Stimulated activated CD4-positive, alpha-beta T cell treated with anti-CD3 and anti-CD28 coated beads, Interleukin-15, amount 100 ng/mL, for 48 hours (primary cell): ENCODE results near the gene TPD52L2.
"Not testable (repeated sequence)": the region's sequence is repeated elsewhere in the genome, so short reads cannot be mapped to it uniquely, and the experiment has no call there.

Experiments used
- DNase-seq, 2 donors: peaks; one replicate each; pipeline ENCODE4 v3.0.0-alpha.2; 2020; ENCODE audit warnings: low read depth in 2 of 2

TPD52L2 gene

GRCh38 chr20:63878899-63879663 lies 14.0 kb downstream of the TPD52L2 start:
- DNase-seq, result no peak

- DNase-seq, result not testable (repeated sequence)
Observed at GRCh38 chr20:63880901-63881300, 15.8 kb downstream of the TPD52L2 start.

- no peak for DNase-seq
Observed at GRCh38 chr20:63881451-63882226, 16.6 kb downstream of the TPD52L2 start.

GRCh38 chr20:63882257-63883200 lies 17.5 kb downstream of the TPD52L2 start:
- no peak for DNase-seq

DNA sequence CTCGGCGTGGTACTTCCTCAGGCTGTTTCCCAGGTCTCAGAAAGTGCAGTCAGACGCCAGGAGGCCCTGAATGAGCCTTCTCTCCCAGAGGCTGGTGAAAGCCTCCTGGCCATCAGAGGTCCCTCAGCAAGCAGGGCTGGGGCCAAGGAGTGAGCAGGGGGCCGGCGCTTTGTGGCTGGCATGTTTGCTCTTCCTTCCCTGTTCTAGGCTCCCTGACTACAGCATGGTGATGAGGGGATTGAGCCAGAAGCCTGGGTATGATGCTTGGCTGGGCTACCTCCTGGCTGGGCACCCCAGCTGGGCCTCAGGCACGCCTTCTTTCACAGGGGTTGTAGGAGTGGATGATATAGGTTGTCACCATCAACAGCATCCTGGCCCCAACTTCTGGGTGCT lies 18.1 kb downstream of the TPD52L2 start:
- DNase-seq, result no peak

GRCh38 chr20:63884506-63885263 lies 19.6 kb downstream of the TPD52L2 start:
- no peak for DNase-seq

DNA sequence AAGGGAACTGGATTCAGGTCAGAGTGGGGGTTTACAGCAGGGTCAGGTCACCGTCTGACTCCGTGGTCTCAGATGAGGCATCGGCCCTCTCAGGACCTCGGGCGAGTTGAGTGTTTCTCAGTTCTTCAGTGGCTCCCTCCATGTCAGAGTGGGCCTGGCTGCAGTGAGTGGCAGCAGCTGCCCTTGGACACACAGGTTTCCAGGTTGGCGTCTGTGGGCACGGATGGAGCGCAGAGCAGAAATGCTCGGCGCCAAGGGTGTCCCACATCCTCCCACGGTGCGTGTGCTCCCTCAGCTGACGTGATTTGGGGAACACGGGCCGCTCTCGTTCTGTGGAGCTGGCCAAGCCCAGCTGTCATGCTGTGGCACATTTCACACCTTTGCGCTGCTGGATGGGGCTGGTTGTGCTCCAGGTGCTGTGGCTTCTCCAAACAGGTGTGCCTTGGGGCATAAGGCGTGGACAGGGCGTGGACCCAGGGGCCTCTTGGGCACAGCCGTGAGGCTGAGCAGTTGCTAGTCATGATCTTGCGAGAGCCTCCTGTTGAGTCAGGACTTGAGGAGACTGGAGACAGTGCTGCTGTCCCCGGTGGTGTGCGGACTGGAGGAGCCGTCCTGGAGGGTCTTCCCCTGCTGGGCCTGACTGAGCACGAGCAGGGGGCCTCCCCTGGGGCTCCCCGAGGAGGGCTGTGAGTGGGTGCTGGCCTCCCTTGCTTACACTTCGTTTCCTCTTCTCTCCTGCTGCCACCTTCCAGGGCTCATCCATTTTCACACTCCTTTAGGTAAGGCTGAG lies 20.4 kb downstream of the TPD52L2 start:
- no peak for DNase-seq

DNA sequence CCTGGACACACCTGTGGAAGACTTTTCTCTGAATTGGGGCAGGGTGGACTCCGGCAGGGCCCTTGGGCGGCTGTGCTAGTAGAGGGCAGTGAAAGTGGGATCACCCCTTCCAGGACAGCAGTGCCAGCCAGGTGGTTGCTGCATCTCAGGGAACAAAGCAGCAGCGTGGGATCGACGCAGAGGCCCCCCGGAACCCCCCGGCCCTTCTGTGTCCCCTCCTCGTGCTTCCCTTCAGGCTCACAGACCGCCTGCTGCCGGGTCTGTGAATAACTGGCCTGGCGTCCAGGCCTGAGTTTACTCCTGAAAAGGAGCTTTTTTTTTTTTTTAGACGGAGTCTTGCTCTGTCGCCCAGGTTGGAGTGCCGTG lies 21.0 kb downstream of the TPD52L2 start:
- no peak for DNase-seq

GRCh38 chr20:63886921-63887320 lies 21.9 kb downstream of the TPD52L2 start:
- DNase-seq, result no peak

DNA sequence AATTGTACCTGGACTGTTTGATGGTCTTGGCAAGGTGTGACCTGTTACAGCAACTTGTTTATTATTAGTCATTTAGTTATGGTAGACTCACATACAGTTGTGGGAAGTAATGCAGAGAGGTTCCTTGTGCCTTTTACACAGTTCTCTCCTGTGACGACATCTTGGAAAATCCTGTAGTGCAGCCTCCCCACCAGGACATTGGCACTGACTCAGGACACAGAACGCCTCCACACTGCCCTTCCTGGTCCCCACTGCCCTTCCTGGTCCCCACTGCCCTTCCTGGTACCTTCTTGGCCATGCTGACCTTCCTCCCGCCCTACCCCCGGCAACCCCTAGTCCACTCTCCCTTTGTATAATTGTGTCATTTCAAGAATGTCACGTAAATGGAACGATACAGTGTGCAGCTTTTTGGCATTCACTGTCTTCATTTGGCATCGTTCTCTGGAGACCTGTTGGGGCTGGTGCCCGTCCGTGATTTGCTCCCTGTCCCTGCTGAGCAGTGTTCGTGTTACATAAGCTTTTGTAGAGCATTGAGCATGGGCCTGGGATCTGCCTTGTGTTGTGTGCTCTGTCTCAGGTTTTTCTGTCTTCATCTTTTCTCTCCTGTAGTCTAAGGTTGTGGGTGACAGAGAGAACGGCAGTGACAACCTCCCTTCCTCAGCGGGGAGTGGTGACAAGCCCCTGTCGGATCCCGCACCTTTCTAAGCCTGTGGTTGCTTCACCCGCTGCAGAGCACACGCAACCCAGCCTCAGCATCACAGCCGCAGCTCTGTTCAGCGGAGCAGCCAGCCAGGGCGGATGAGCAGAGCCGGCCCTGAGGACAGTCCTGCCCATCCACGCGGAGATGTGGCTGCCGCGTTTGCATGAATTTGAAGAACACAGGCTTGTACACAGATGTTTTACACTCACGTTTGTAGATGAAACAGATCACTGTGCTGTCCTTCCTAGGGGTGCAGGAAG lies 24.5 kb downstream of the TPD52L2 start:
- no peak for DNase-seq

- no peak for DNase-seq
Observed at GRCh38 chr20:63890201-63890576, 25.1 kb downstream of the TPD52L2 start.

- no peak for DNase-seq
Observed at GRCh38 chr20:63890616-63891015, 25.5 kb downstream of the TPD52L2 start.

GRCh38 chr20:63891061-63892002 lies 26.3 kb downstream of the TPD52L2 start:
- no peak for DNase-seq

GRCh38 chr20:63892402-63892801 lies 27.3 kb downstream of the TPD52L2 start:
- DNase-seq, result no peak

DNA sequence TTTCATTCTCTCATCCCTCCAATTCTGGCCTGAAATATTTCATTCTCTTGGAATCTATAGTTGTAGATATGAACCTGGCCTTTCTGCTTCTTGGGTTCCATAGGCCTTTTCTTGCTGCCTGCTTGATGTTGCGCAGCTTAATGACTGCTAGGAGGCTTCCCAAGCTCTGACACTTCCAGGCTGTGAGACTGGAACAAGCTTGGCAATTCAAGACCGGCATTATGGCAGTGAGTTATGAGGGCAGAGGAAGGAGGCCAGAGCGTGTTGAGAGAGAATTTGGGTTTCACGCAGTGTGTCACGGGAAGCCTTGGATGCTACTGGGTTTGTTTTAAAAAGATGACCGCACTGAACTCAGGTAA lies 28.9 kb downstream of the TPD52L2 start:
- no peak for DNase-seq

DNA sequence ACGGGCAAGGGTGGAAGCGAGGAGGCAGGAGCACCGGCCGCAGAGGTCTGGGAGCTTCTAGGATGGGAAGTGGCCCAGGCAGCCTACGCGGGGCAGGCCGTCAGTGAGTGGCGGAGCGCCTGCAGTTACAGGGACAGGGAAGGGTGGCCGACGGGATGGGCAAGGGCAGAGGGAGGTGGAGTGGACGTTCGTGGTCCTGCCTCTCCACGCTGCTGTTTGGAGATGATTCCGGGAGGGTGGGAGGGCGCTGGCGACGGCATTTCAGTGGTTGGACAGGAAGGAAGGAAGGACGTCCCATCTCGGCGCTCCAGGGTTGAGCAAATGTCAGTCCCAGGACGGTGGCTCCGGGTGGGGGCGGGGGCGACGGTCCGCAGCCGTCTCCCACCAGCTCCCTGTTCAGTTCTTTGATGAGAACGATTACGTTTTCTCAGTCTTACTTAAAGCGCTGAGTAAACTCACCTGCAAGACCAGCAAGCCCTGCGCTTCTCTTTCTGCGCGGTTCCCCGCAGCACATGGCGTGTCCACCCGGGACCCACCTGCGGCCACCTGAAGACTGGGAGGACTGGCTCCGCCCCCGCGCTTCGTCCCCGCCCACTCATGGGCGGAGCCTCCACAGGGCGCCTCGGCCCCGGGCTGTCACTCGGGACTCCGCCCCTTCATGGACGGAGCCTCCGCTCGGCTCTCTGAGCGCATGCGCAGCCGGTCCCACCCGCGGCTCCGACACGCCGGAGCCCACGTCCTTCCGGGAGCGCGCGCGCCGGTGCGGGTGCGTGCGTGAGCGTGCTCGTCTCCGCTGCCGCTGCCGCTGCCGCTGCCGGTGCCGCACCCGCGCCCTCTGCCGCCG lies 29.5 kb downstream of the TPD52L2 start, which contains the start of gene DNAJC5:
DNAJC5 (plus strand) TSS at position 769 of the 844 bp plus-strand sequence. CDS start 33,220 bp downstream, outside the sequence.
- peak; percentile 91 to 96 for DNase-seq
